ENCODE results near the gene FAM174C. TPM values are rescaled to one million over a fixed set of nuclear protein-coding genes. Genes with fewer than 3 reads are reported as not detected.

The FAM174C gene
- total RNA-seq, 3 donors from 2014 or later (not counting 1 experiment from before 2014, with no cell fraction given): 26.6 to 33.4 (median 27.1) TPM

GRCh38 chr19:1285737-1286360 is 10.5 kb downstream of the FAM174C start, which contains the start of gene EFNA2:
TSS of gene EFNA2 (plus strand) at chr19:1285873. CDS start at chr19:1286169, 296 bp downstream.
- H3K9me3 ChIP-seq (ENCODE audit: control insufficient read depth, insufficient read depth, low read length): no peaks in the 10 kb centered on the region
- Mint-ChIP-seq H3K4me3 (peak within 1 kb of the TSS; percentile 64), H3K36me3 (no peaks in the 10 kb centered on the region), H3K27ac (no peak within 1 kb of the TSS), H3K9me3 (no peaks in the 10 kb centered on the region), H3K4me1 (peaks cover 0 to 14% of the 10 kb centered on the region in 2 donors), H3K27me3 (ENCODE audit: low read depth in 2 of 2) (peaks cover 12 to 27% of the 10 kb centered on the region in 2 donors)
- intact Hi-C loops (cut with micrococcal nuclease): no loop called here
- H3K4me1 ChIP-seq (ENCODE audit: control insufficient read depth, insufficient read depth, low read length): peaks cover 10% of the 10 kb centered on the region
- under 1% methylated on average over 113 of the region's 113 CpGs for WGBS (ENCODE audit: insufficient coverage)
- H3K27ac ChIP-seq (ENCODE audit: low read length): no peak within 1 kb of the TSS
- H3K36me3 ChIP-seq (ENCODE audit: control insufficient read depth, insufficient read depth, low read length): no peaks in the 10 kb centered on the region
- peak in 2 of 3 donors; percentile 24 to 44 for ATAC-seq
- TF ChIP-seq CTCF (IDR thresholded peaks at IDR 0.05): no peak
- no peak within 1 kb of the TSS for H3K4me3 ChIP-seq (ENCODE audit: low read length)
- peaks cover 22% of the 10 kb centered on the region for H3K27me3 ChIP-seq (ENCODE audit: control insufficient read depth, insufficient read depth, low read length)
- no peak for DNase-seq

- no peak for TF ChIP-seq CTCF (IDR thresholded peaks at IDR 0.05)
- H3K9me3 ChIP-seq (ENCODE audit: control insufficient read depth, insufficient read depth, low read length): no peaks in the 10 kb centered on the region
- H3K4me3 ChIP-seq (ENCODE audit: low read length): no peak overlapping the region
- H3K27ac ChIP-seq (ENCODE audit: low read length): no peak overlapping the region
- Mint-ChIP-seq H3K36me3 (no peaks in the 10 kb centered on the region), H3K27me3 (ENCODE audit: low read depth in 2 of 2) (peaks cover 12 to 27% of the 10 kb centered on the region in 2 donors), H3K4me1 (peaks cover 0 to 11% of the 10 kb centered on the region in 2 donors), H3K4me3 (peak overlapping the region; percentile 64), H3K27ac (no peak overlapping the region), H3K9me3 (no peaks in the 10 kb centered on the region)
- peaks cover 10% of the 10 kb centered on the region for H3K4me1 ChIP-seq (ENCODE audit: control insufficient read depth, insufficient read depth, low read length)
- no peak for DNase-seq
- WGBS (ENCODE audit: insufficient coverage): 44% methylated on average over 38 of the region's 38 CpGs
- H3K27me3 ChIP-seq (ENCODE audit: control insufficient read depth, insufficient read depth, low read length): peaks cover 22% of the 10 kb centered on the region
- no peak for ATAC-seq
- no peaks in the 10 kb centered on the region for H3K36me3 ChIP-seq (ENCODE audit: control insufficient read depth, insufficient read depth, low read length)
- intact Hi-C loops (cut with micrococcal nuclease): no loop called here
Measured at GRCh38 chr19:1286487-1287353, 11.4 kb downstream of the FAM174C start.

GRCh38 chr19:1287354-1288225 is 12.3 kb downstream of the FAM174C start:
- DNase-seq (no peak), ATAC-seq (peak in 1 of 3 donors; percentile 20)
- intact Hi-C loops (cut with micrococcal nuclease): no loop called here
- peaks cover 12 to 32% of the 10 kb centered on the region in 2 donors for H3K27me3 Mint-ChIP-seq (ENCODE audit: low read depth in 2 of 2)
- TF ChIP-seq CTCF (IDR thresholded peaks at IDR 0.05): no peak
- peak overlapping the region; percentile 31 for H3K4me3 Mint-ChIP-seq
- Histone ChIP-seq H3K27me3 (ENCODE audit: control insufficient read depth, insufficient read depth, low read length) (peaks cover 22% of the 10 kb centered on the region), H3K9me3 (ENCODE audit: control insufficient read depth, insufficient read depth, low read length) (no peaks in the 10 kb centered on the region), H3K4me1 (ENCODE audit: control insufficient read depth, insufficient read depth, low read length) (peaks cover 10% of the 10 kb centered on the region), H3K4me3 (ENCODE audit: low read length) (no peak overlapping the region), H3K36me3 (ENCODE audit: control insufficient read depth, insufficient read depth, low read length) (no peaks in the 10 kb centered on the region), H3K27ac (ENCODE audit: low read length) (no peak overlapping the region)
- no peak overlapping the region for H3K27ac Mint-ChIP-seq
- H3K4me1 Mint-ChIP-seq: peaks cover 0 to 9% of the 10 kb centered on the region in 2 donors
- 22% methylated on average over 55 of the region's 55 CpGs for WGBS (ENCODE audit: insufficient coverage)
- H3K9me3 Mint-ChIP-seq: no peaks in the 10 kb centered on the region
- no peaks in the 10 kb centered on the region for H3K36me3 Mint-ChIP-seq
